Lung (tissue), 12 donors: ENCODE results near the gene GRID1. TPM values are rescaled to one million over a fixed set of nuclear protein-coding genes. Genes with fewer than 3 reads are reported as not detected.

Source experiments
- ATAC-seq: fragments of 200-7000 bp; cut with Tn5 transposase; one replicate; pipeline ENCODE4 v1.9.1; 2020; ENCODE audit warnings: moderate number of reproducible peaks; ENCODE audit not compliant: insufficient read depth, low FRiP score
- DNase-seq, 3 donors: peaks; one replicate each; pipeline ENCODE4 v3.0.0-alpha.2; 2013 to 2017
- H3K27ac ChIP-seq, 2 donors: one replicate each; pipeline ENCODE4 v1.5.1; 2013; ENCODE audit warnings: mild to moderate bottlenecking in 2 of 2, moderate library complexity in 2 of 2, control low read depth in 1 of 2, inconsistent platforms in 1 of 2, low read depth in 1 of 2, low read length in 1 of 2
- H3K27me3 ChIP-seq, 3 donors: one replicate each; pipeline ENCODE4 v1.5.1; 2013; ENCODE audit warnings: low read length in 2 of 3; ENCODE audit not compliant: control insufficient read depth in 3 of 3, insufficient read depth in 3 of 3
- H3K36me3 ChIP-seq, 4 donors: one replicate each; pipeline ENCODE4 v1.5.1; 2013; ENCODE audit warnings: low read length in 4 of 4, mild to moderate bottlenecking in 1 of 4, moderate library complexity in 1 of 4; ENCODE audit not compliant: control insufficient read depth in 4 of 4, insufficient read depth in 4 of 4
- H3K4me1 ChIP-seq, 5 donors: one replicate each; pipeline ENCODE4 v1.5.1; 2013; ENCODE audit warnings: low read length in 5 of 5, mild to moderate bottlenecking in 2 of 5, moderate library complexity in 1 of 5; ENCODE audit not compliant: control insufficient read depth in 5 of 5, insufficient read depth in 5 of 5
- H3K4me3 ChIP-seq: one replicate; pipeline ENCODE4 v1.5.1; 2013; ENCODE audit warnings: mild to moderate bottlenecking, control low read depth, moderate library complexity
- H3K9ac ChIP-seq, 2 donors: one replicate each; pipeline ENCODE4 v1.5.1; 2013; ENCODE audit warnings: low read length in 2 of 2, control low read depth in 1 of 2; ENCODE audit not compliant: insufficient read depth in 1 of 2
- H3K9me3 ChIP-seq, 4 donors: one replicate each; pipeline ENCODE4 v1.5.1; 2013; ENCODE audit warnings: low read length in 3 of 4, mild to moderate bottlenecking in 1 of 4, moderate library complexity in 1 of 4; ENCODE audit not compliant: control insufficient read depth in 4 of 4, insufficient read depth in 3 of 4
- WGBS, 2 donors: extraction: QIAGEN DNeasy Blood & Tissue Kit; methylation state at CpG; one replicate each; pipeline ENCODE4 v1.1.7; 2013; 5-methylcytosine and 5-hydroxymethylcytosine counted together
- polyA plus RNA-seq, 2 donors: library from polyadenylated mRNA; stranded (reverse); fragments of 200-250 nt; gene quantifications; one replicate each; pipeline ENCODE4 v1.2.1, GENCODE V29; 2013
- total RNA-seq, 2 donors: library from RNA; depleted of rRNA in 1 of 2; stranded (reverse); fragments of >200 nt in 1 of 2; gene quantifications; one replicate each; pipeline ENCODE4 v1.2.1, GENCODE V29; 2014 to 2021
- TF ChIP-seq, protein P1 (sequence below): IDR thresholded peaks from 2 replicates; pipeline ENCODE4 v1.5.1; 2012; ENCODE audit warnings: mild to moderate bottlenecking; ENCODE audit errors: control extremely low read depth, extremely low read depth
- donor health status: control.
- donor health status: control.
- donor health status: Bipolar disorder and iron deficiency.
- donor health status: healthy.
- donor health status: DM: yes; HTN: yes; CAD: no.

The GRID1 gene
- total and polyA plus RNA-seq, 4 donors, result 1.1 to 3.6 (median 2.2) TPM

DNA sequence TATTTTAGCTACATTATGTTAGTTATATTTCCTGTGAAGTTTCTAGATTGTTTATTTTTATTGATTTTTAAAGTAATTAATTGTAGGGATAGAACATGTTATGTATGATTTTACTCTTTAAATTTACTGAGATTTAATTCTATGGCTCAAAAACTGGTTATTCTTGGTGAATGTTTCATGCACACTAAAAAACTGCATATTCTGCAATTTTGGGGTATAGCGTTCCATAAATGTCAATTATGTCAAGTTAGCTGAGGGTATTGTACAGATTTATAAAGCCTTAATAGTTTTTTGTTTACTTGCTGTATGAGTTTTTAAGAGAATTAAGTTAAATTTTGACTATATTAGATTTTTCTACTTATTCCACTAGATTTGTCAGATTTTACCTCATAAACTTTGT is 669.7 kb downstream of the GRID1 start:
- 94 to 98% methylated on average over 1 of the region's 1 CpG for WGBS, 2 donors
- DNase-seq, result no peak
- Histone ChIP-seq H3K36me3 (no peaks in the 10 kb centered on the region), H3K27ac (no peak overlapping the region), H3K4me3 (no peak overlapping the region), H3K4me1 (no peaks in the 10 kb centered on the region), H3K27me3 (no peaks in the 10 kb centered on the region), H3K9ac (no peak overlapping the region), H3K9me3 (peaks cover 0 to 1% (median 0%) of the 10 kb centered on the region in 4 donors)
- TF ChIP-seq, protein P1, sequence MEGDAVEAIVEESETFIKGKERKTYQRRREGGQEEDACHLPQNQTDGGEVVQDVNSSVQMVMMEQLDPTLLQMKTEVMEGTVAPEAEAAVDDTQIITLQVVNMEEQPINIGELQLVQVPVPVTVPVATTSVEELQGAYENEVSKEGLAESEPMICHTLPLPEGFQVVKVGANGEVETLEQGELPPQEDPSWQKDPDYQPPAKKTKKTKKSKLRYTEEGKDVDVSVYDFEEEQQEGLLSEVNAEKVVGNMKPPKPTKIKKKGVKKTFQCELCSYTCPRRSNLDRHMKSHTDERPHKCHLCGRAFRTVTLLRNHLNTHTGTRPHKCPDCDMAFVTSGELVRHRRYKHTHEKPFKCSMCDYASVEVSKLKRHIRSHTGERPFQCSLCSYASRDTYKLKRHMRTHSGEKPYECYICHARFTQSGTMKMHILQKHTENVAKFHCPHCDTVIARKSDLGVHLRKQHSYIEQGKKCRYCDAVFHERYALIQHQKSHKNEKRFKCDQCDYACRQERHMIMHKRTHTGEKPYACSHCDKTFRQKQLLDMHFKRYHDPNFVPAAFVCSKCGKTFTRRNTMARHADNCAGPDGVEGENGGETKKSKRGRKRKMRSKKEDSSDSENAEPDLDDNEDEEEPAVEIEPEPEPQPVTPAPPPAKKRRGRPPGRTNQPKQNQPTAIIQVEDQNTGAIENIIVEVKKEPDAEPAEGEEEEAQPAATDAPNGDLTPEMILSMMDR, result no peak
- no peak for ATAC-seq

DNA sequence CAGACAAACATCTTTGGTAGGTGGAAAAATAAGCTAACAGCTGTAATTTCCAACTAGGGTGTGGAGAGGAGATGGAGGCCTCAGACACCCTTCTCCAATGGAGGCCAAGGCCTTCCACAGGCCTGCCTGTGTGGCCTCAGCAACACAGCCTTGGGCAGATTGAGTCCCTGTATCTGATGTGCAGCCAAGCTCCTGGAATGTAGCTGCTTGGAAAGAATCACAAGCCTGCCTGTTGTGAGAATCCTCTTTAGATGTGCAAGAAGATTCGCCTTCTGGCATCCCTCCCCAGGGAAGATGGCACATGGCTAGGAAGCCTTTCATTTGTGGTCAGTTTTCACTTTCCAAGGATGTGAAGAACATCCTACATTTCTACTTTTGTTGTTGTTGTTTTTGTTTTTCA is 684.0 kb downstream of the GRID1 start:
- ATAC-seq (no peak), DNase-seq (no peak)
- H3K36me3 ChIP-seq, result no peaks in the 10 kb centered on the region
- H3K27me3 ChIP-seq, result no peaks in the 10 kb centered on the region
- no peaks in the 10 kb centered on the region for H3K4me1 ChIP-seq
- peaks cover 0 to 6% (median 0%) of the 10 kb centered on the region in 4 donors for H3K9me3 ChIP-seq
- H3K9ac ChIP-seq, result no peak overlapping the region
- H3K4me3 ChIP-seq, result no peak overlapping the region
- no peak overlapping the region for H3K27ac ChIP-seq
- TF ChIP-seq, protein P1, result no peak
- WGBS, 2 donors, result 83 to 87% methylated on average over 1 of the region's 1 CpG

DNA sequence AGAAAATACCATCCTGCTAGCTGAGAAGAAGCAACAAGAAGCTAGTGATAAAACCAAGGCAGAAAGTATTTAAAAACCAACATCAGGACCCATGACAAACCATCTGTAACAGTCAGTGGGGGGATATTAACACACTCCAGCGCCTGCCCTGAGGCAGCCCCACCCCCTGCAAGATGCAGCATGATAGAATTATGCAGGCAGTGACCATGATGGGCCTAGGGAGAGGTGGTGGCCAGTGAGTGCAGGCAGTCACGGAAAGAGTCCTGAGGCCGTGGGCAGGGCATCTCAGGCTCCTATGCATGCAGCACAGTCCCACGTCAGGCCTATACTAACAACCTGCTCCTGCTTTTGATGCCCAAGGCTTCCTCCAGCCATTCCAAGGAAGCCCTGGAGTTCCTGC is 686.9 kb downstream of the GRID1 start:
- TF ChIP-seq, protein P1, result no peak
- ATAC-seq, result no peak
- H3K4me3 ChIP-seq, result no peak overlapping the region
- WGBS, 2 donors, result 83 to 88% methylated on average over 4 of the region's 4 CpGs
- no peak overlapping the region for H3K9ac ChIP-seq
- no peaks in the 10 kb centered on the region for H3K4me1 ChIP-seq
- no peaks in the 10 kb centered on the region for H3K36me3 ChIP-seq
- H3K27me3 ChIP-seq, result no peaks in the 10 kb centered on the region
- H3K27ac ChIP-seq, result no peak overlapping the region
- peaks cover 0 to 6% (median 0%) of the 10 kb centered on the region in 4 donors for H3K9me3 ChIP-seq
- no peak for DNase-seq

- ATAC-seq (no peak), DNase-seq (no peak)
- no peaks in the 10 kb centered on the region for H3K4me1 ChIP-seq
- no peak overlapping the region for H3K4me3 ChIP-seq
- H3K27me3 ChIP-seq, result no peaks in the 10 kb centered on the region
- no peaks in the 10 kb centered on the region for H3K36me3 ChIP-seq
- no peak overlapping the region for H3K27ac ChIP-seq
- peaks cover 0 to 6% (median 0%) of the 10 kb centered on the region in 4 donors for H3K9me3 ChIP-seq
- TF ChIP-seq, protein P1, result no peak
- 87 to 91% methylated on average over 2 of the region's 2 CpGs for WGBS, 2 donors
- H3K9ac ChIP-seq, result no peak overlapping the region
Measured at GRCh38 chr10:85679061-85679460, 687.5 kb downstream of the GRID1 start.
